GM21825 (cell line): Measurements from ENCODE around the gene FOXA3.

Experiments used
- ATAC-seq: cut with Tn5 transposase; IDR thresholded peaks from one replicate; pipeline ENCODE4 v1.9.1; 2021; ENCODE audit warnings: mild to moderate bottlenecking, moderate library complexity; ENCODE audit not compliant: unreplicated experiment

The FOXA3 gene

GRCh38 chr19:45872095-45872919 lies 8.2 kb downstream of the FOXA3 start:
- ATAC-seq: no peak

- no peak for ATAC-seq
Observed at GRCh38 chr19:45873219-45873772, 9.2 kb downstream of the FOXA3 start.

- no peak for ATAC-seq
Observed at GRCh38 chr19:45874620-45874966, 10.5 kb downstream of the FOXA3 start.

GRCh38 chr19:45876161-45876410 lies 12.0 kb downstream of the FOXA3 start:
- no peak for ATAC-seq

GRCh38 chr19:45876411-45877197 lies 12.5 kb downstream of the FOXA3 start:
- no peak for ATAC-seq

- ATAC-seq: no peak
Observed at GRCh38 chr19:45878043-45878794, 14.1 kb downstream of the FOXA3 start.

GRCh38 chr19:45879055-45879454 lies 14.9 kb downstream of the FOXA3 start:
- ATAC-seq: no peak

- no peak for ATAC-seq
Observed at GRCh38 chr19:45879971-45880370, 15.8 kb downstream of the FOXA3 start.

GRCh38 chr19:45881082-45881908 lies 17.2 kb downstream of the FOXA3 start:
- no peak for ATAC-seq

- no peak for ATAC-seq
Observed at GRCh38 chr19:45881909-45882528, 17.9 kb downstream of the FOXA3 start.

- peak; percentile 30 for ATAC-seq
Observed at GRCh38 chr19:45882652-45883585, 18.8 kb downstream of the FOXA3 start.

GRCh38 chr19:45883586-45883880 lies 19.4 kb downstream of the FOXA3 start:
- ATAC-seq: no peak

GRCh38 chr19:45883881-45884681 lies 20.0 kb downstream of the FOXA3 start:
- ATAC-seq: no peak

- ATAC-seq: peak; percentile 1
Observed at GRCh38 chr19:45884682-45885555, 20.8 kb downstream of the FOXA3 start.

- peak; percentile 34 for ATAC-seq
Observed at GRCh38 chr19:45885556-45886426, 21.7 kb downstream of the FOXA3 start, which contains the start of gene IRF2BP1. Gene IRF2BP1, minus strand, starts transcription at chr19:45886141. Its CDS starts 367 bp downstream, at chr19:45885774.

GRCh38 chr19:45886427-45887199 lies 22.5 kb downstream of the FOXA3 start:
- ATAC-seq: peak; percentile 48
